ENCODE measurements around the gene PPIL1.
"Not testable (repeated sequence)": the region's sequence is repeated elsewhere in the genome, so short reads cannot be mapped to it uniquely, and the experiment has no call there.

The PPIL1 gene

DNA sequence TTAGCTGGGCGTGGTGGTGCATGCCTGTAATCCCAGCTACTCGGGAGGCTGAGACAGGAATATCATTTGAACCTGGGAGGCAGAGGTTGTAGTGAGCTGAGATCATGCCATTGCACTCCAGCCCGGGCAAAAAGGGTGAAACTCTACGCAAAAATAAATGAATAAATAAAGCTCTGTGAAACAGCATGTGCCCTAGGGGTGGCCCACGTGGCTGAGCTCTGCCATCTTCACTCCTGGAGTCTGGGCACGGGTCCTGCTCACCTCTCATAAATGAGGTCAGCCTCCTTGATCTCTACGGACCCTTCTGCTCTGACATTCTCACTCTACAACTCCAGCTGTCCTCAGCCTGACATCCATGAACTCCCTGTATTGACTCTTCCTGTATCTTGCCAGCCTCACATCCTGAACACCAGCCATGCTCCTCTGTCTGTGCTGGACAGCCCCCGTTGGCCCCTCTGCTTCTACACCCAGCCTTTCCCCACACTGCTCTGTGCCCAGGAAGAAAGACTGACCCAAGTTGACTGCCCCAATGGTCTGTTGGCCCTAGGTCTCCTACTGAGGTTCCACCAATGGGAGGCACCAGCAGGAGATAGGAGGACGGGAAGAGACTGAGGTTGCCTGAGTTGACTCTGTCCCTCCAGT is 57.3 kb downstream of the PPIL1 start:
- no peak for DNase-seq (ENCODE audit: low spot score)

DNA sequence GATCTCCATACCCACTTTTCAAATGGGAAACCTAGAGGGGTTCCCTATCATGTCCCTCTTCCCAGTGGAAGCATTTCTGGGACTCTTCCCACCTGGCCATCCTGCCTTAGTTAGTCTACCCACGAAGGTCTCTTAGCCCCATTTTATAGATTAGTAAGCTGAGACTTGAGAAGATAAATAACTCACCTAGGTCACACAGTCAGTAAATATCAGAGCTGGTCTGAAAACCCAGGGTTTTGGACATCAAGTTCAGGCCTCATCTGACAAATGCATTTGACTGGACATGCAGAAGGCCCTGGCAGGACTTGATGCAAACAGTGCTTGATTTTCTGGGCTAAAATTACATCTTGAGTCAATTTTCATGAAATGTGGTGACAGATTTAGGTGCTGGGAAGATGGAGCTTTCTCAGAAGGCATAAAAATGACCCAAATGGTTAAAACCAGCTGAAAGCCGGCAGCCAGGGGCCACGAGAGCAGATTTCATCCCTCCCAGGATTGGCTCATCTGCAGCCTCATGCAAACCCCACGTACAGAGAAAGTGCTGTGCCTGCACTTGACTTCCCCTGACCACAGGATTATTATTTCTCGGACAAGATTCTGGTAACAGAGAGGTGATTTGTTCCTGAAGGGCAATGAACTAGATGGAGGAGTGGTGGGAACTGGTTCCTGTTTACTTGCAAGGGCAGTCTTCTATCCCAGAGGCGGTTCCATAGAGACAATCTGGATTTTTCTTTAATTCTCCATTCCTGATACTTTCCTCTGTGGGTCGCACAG is 58.5 kb downstream of the PPIL1 start:
- DNase-seq (ENCODE audit: low spot score), result no peak

DNA sequence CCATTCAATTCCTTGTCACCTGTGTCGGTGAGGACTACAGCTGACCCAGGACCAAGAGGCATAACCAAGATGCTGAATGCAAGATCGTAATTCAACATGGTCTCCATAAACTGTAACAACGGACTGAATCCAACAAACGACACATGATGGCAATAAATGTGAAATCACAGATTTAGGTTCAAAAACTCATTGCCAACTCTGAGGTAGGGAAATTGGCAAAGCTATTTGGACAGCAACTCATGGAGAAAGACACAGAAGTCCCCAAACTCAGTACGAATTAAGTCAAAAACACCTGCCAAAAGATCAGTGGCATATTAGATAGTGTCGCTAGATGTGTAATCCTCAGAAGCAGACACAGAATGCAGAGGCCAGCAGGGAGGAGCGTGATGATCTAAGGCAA is 60.4 kb downstream of the PPIL1 start:
- no peak for DNase-seq (ENCODE audit: low spot score)

DNA sequence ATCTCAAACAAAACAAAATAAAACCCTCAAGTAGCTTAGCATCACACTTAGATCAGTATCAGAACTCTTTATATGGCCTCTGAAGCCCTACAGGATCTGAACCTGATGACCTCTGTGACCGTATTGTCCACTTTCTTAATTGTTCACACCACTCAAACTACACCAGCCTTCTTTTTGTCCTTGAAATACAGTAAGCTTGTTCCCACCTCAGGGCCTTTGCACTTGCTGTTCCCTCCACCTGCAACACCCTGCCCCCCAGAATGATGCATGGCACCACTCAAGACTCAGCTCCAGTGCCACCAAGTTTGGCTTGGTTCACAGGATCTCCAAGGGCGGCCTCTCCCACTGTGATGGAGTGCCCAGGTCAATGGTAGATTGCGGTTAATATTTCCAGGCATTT is 61.1 kb downstream of the PPIL1 start:
- no peak for DNase-seq (ENCODE audit: low spot score)

DNA sequence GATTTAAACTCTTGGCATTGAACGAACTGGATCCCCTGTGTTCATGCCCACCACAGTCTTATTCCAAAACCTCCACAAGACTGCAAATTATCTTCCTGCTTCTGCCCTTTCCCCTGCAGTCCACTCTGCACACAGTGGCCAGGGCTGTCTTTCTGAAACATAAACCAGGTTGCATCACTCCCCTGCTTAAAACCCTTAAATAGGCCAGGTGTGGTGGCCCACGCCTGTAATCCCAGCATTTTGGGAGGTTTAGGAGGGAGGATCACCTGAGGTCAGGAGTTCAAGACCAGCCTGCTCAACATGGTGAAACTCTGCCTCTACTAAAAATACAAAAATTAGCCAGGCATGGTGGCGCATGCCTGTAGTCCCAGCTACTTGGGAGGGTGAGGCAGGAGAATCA is 61.6 kb downstream of the PPIL1 start:
- not testable (repeated sequence) for DNase-seq (ENCODE audit: low spot score)

DNA sequence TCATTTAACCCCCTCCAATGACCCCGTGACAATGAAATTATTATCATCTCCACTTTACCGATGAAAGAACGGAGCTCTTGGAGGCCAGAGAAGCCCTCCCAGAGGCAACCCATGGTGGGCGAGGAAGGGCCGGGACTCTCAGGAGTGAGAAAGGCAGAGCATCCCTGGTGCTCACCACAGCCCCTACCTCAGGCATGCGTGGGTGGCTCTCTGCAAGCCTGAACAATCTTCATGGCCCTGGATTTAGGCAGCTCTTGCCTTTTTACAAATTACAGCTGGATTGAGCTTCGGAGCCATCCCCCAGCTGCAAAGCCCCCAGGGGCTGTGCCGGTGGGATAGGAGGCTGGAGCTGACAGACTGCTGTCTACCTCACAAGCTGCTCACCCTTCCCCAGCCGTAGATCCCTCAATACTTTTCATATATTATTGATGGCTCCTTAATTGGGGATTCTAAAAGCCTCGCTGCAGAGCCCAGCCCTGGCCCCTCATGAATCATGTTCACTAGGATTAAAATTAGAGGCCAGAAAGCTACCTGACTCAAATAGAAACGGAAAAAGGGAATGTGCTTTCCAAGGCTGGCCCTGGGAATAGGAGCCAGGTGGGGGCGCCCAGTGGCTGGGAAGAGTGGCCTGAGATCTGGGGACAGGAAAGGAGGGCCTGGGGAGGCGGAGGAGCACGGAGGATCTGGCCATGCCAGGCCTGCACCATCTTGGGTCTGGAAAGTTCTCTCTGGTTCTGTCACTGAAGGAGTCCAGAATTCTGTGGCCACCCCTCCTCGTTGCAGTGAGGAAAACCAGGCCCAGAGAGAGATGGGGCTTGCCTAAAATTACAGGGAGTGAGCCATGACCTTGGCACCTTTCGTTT is 64.4 kb downstream of the PPIL1 start:
- no peak for DNase-seq (ENCODE audit: low spot score)

DNA sequence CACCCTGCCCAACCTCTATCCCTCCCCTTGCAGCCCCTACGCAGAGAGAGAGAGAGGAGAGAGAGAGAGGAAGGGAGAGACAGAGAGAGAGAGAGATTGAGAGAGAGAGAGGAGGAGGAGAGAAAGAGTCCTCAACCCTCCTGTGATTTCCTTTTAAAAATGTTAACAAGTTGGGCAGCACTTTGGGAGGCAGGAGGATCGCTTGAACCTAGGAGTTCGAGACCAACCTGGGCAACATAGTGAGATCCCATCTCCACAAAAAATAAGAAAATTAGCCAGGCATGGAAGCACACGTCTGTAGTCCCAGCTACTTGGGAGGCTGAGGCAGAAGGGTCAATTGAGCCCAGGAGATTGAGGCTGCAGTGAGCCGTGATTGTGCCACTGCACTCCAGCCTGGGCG is 65.4 kb downstream of the PPIL1 start:
- no peak for DNase-seq (ENCODE audit: low spot score)

DNA sequence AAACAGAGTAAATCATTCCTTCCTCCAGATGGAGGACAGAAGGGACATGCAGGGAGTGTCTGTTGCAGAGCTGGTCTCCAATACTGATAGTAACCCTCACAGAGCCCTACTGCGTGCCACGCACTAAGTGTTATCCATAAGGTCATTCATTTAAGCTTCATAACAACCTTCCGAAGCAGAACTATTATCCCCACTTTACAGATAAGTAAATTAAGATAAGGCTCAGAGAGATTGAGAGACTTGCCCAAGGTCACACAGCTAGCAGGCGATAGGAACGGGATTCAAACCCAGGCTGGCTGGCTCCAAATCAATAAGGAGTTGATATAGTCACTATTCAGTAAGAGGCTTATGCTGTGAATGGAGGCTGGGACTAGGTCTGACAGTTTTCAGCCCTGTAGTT is 66.0 kb downstream of the PPIL1 start:
- no peak for DNase-seq (ENCODE audit: low spot score)

DNA sequence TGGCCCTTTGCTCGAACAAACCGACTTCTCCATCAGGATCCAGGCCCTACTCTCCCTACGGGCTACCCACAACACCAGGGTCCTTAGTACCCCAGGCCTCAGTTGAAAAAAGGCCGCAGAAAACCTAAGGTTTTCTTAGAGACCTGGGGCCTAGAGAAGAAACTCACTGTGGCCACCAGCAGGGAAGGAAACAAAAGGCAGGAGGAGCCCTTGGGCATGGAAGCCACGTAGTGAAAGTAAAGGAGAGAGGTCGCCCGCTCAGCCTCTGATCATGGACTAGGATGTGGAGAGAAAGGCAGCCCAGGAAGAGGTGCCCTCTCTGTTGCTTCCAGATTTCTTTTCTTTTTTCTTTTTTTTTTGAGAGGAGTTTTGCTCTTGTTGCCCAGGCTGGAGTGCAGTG is 66.9 kb downstream of the PPIL1 start:
- DNase-seq (ENCODE audit: low spot score), result no peak

DNA sequence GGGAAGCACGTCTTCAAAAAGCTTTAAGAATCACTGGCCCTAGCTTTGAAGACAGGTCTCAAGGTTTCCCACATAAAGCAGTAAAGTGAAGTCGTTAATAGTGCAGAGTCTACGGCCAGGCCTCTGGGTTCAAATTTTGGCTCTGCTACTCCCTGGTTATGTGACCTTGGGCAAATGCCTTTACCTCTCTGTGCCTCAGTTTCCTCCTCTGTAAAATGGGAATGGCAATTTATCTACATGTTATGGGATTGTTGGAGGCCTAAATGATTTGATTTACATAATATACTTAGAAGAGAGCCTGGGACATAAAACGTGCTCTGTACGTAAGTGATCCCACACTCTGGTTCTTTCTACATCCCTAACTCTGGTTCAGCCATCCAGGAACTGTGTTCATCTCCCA is 67.5 kb downstream of the PPIL1 start:
- no peak for DNase-seq (ENCODE audit: low spot score)

DNA sequence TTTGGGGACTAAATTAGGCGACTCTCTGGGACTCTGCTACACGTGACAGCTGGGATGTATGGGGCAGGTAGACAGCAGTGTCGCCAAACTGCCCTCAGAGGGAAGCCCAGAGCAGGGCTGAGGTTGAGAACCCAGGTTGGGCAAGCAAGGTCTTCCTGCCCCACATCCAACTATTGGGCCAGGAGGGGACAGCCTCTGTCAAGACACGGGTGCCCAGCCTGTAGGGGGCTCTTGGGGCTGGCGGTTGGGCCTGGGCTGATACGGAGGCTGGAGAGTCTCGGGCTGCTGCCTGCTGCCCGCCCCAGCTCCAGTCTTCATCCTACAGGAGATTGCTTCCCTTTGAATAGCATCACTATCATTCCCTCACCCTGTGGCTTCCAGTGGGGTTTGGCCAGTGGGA is 68.7 kb downstream of the PPIL1 start:
- no peak for DNase-seq (ENCODE audit: low spot score)

DNA sequence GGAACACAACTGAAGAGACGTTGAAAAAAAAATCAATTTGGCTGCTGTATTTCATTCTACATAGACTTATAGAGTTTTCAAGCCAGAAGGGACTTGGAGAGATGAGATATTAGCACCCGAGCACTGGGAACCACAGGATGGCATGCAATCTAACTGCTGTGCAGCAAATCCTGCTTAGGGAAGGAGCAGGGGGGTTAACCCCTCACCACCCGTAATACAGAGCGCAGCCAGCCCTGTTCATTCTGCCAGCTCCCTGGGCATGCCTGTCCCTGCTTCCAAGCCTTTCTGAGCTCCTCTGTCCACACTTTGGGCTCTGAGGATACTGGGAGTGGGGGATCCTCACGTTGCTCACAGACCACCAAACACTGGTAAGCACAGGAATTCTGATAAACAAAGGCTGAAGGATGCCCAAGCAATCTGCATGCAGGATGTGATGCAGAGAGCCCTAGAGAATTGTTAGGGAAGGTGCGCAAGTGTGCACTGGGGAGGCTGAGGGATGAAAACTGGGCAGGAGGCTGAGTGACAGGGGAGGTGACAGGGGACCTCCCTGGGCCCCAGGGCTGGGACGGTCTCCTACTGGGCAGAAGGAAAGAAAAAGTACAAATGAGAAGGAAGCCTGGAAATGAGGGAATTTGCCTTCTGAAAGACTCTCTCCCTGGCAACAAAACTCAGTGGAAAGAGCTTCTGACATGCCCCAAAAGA is 69.4 kb downstream of the PPIL1 start:
- no peak for DNase-seq (ENCODE audit: low spot score)

All from activated CD4-positive, alpha-beta T cell treated with anti-CD3 and anti-CD28 coated beads, Interleukin-2, Interleukin-4, amounts not matched to agents 100 ng/mL and 50 ng/mL, durations not matched to agents 16 hours and 8 hours (primary cell).